Kidney capillary endothelial cell (primary cell): Measurements from ENCODE around the gene PCP4.

Experiments
- DNase-seq: peaks from one replicate; pipeline ENCODE4 v3.0.0-alpha.2; 2018; ENCODE audit warnings: low spot score

PCP4 gene

GRCh38 chr21:39972976-39973770 lies 105.9 kb downstream of the PCP4 start:
- no peak for DNase-seq

GRCh38 chr21:39976800-39977199 lies 109.6 kb downstream of the PCP4 start:
- DNase-seq = no peak
